Cardiac septum (tissue), 1 donor: ENCODE data around the gene DIO1. TPM values are rescaled to one million over a fixed set of nuclear protein-coding genes. Genes with fewer than 3 reads are reported as not detected.

Source experiments
- DNase-seq: peaks from one replicate; pipeline ENCODE4 v3.0.0-alpha.2; 2020; ENCODE audit warnings: low spot score
- intact Hi-C: fragments of 100-400 bp; cut with DNase I; formaldehyde crosslinking; loops from one replicate; pipeline ENCODE4 v1.14.0; 2022
- total RNA-seq: library from RNA; stranded (reverse); fragmentation: NEBNext Ultra II Directional; extraction: Animal tissue kit (Norgen Biotek cat#: 25700); gene quantifications from one replicate; pipeline ENCODE4 v1.2.1, GENCODE V29; 2021
- donor health status: DM: no; HTN: no; CAD: no.

DIO1 gene
- total RNA-seq, 1 donor from 2014 or later, result not detected

- intact Hi-C loops, result no loop called here
- DNase-seq, result no peak
Observed at GRCh38 chr1:53934170-53934765, 40.3 kb downstream of the DIO1 start.

DNA sequence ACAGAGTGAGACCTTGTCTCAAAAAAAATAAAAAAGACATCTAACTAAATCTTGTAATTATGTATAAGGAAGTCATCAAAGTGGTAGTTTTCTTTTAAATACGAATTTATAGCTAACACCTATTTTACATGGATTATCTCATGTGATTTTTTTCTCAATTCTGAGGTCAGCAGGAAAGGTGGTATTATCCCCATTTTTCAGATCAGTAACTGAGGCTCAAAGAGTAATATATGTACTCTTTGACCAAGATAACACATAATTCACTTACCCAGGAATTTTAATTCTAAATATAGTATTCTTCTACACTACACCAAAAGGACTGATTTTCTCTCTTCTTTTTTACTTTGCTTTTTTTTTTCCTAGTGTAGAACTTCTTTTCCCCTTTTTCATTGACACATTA, 42.4 kb downstream of the DIO1 start:
- DNase-seq, result no peak
- intact Hi-C loops, result no loop called here

DNA sequence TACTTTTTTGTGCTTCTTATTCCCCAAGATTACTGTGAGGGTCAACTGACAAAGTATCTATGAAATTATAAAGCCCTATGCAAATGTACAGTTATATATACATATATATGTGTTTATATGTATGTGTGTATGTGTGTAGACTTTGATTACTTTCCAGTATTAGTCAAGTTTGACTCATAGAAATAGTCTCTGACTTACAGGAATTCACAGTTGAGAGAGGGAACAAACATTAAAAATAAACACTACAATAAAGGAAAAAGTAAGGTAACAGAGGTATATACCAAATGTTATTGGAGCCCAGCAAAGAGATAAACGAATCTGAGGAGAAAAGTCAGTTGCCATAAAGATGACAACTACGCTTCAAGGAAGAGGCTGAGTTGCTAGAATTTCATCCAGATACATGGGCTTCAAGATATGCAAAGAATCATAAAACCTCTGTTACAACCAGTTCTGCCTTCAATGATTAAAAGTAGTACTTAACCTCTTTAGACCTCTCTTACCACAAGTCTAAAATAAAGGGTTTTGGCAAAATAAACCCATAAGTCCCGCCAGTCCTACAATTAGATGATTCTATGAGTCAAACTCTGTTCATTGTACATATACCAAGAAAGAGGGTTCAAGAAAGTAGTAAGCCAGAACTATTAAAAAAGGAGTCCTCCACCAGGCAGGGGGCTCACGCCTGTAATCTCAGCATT, 44.3 kb downstream of the DIO1 start:
- intact Hi-C loops, result no loop called here
- DNase-seq, result no peak

- intact Hi-C loops, result no loop called here
Observed at GRCh38 chr1:53942127-53942957, 48.4 kb downstream of the DIO1 start.

DNA sequence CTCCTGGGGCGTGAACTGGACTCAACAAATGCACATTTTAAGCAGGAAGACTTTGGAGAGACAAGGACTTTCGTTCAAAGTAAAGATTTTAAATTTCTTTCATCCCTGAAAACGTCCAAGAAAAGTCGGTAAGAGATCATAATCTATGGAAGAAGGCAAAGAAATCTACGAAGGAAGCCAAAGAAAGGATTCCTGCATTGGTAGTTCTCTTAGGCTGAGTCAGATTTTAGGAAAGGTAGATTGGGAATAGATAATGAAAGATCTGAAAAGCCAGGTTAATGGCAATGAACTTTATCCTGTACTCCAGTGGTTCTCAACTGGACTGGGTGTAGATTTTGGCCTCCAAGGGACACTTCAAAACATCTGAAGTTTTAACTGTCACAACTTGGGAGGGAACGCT, 49.1 kb downstream of the DIO1 start:
- intact Hi-C loops, result no loop called here
- DNase-seq, result no peak

More at GRCh38 chr1:53942127-53942957, 48.4 kb downstream of the DIO1 start:
- no peak for DNase-seq

DNA sequence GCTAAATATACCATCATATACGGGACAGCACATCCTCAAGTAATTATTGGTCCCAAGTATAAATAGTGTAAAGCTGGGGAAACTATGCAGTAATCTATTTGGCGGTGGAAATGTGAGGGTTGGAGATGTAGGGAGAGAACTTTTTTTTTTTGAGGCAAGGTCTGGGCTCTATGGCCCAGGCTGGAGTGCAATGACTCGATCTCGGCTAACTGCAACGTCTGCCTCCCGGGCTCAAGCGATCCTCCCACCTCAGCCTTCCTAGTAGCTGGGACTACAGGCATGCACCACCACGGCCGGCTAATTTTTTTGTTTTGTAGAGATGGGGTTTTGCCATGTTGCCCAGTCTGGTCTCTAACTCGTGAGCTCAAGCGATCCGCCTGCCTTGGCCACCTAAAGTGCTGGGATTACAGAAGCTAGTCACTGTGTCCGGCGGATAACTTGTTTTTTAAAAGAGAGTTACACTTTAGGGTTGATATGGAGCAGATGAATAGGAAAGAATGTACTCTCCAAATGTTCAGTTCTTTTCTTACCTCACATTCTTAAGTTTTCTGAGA, 49.6 kb downstream of the DIO1 start:
- intact Hi-C loops, result no loop called here
- DNase-seq, result no peak

DNA sequence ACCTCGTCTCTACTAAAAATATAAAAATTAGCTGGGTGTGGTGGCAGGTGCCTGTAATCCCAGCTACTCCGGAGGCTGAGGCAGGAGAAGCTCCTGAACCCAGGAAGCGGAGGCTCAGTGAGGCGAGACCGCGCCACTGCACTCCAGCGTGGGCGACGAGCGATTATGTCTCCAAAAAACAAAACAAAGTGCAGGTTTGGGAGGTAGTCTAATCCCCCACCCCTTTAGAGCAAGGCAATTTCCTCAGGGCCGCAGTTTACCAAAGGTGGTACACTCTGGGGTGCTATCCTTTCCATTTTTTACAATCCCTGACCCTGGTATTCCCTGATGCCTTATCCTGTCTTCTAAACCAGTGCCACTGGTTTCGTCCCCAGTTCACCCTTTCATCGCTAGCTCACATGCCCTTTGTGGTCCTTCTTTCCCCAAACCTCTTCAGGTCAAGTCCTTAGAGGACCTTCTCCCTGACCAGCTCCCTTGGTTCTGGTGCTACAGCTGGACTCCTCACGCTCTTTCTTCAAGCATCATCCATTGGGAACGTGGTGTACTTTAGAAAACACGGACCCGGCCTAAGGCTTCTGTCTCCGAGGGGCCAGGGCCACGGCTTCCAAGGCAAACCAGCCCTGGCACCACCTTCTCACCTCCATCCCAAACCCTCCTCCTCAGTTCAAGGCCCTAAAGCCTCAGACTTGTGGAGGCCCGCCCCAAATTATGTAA, 50.6 kb downstream of the DIO1 start:
- DNase-seq, result no peak
- intact Hi-C loops, result loop anchor here (1.0 to 5.0 kb wide), 2 partner anchors 55 to 108 kb away; partner anchors contain the start of genes TCEANC2, TMEM59 and YIPF1

DNA sequence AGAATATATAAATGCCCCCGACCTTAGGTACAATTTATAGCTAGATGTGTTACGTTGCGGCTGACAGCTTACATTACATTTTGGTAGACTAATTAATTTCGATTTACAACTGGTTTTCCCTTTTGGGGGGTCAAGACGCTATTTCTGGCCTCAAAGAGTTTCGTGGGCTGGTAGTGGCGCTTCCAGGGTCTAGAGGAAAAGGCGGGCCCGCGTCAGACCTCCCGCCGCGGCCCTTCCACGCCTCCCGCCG, 51.1 kb downstream of the DIO1 start:
- no peak for DNase-seq
- intact Hi-C loops, result loop anchor here (1.0 to 5.0 kb wide), 2 partner anchors 56 to 107 kb away; partner anchors contain the start of genes TCEANC2, TMEM59 and YIPF1

DNA sequence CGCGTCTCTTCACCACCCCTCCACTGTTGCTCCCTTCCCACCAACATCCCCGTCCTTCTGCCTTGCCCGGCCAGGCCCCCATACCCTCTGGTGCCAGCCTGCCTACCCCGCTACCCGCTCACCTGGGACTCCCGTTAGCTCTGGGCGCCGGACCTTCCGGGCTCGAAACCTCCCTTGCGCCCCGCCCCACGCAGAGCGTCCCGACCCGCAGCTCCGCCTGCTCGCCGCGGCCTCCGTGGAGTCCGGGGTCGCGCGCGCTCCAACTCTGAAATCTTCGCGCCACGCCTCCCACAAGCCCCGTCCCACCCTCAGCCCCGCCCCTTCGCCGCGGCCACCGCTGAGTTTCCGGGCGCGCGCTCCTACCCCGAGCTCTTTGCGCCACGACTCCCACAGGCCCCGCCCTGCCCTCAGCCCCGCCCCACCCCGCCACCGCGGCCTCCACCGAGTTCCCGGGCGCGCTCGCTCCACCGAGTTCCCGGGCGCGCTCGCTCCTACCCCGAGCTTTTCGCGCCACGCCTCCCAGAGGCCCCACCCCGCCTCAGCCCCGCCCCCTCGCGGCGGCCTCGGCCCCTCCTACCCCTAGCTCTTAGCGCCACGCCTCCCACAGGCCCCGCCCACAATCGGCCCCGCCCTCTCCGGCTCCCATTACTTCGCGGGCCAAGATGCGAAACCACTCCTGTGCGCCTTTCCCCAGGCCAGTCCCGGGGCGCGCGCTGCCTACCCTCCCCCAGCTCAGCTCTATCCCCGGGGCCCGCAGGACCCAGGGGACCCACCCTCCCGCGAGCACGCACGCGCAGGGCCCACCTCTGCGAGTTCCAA, 51.7 kb downstream of the DIO1 start, which contains the start of gene IFT25:
Gene IFT25 (minus strand): TSS at position 267 of the 819 bp plus-strand sequence. CDS start 5,617 bp downstream, outside the sequence.
- DNase-seq, result peak; percentile 99
- intact Hi-C loops, result loop anchor here (1.0 to 5.0 kb wide), 2 partner anchors 56 to 107 kb away; partner anchors contain the start of genes TCEANC2, TMEM59 and YIPF1

DNA sequence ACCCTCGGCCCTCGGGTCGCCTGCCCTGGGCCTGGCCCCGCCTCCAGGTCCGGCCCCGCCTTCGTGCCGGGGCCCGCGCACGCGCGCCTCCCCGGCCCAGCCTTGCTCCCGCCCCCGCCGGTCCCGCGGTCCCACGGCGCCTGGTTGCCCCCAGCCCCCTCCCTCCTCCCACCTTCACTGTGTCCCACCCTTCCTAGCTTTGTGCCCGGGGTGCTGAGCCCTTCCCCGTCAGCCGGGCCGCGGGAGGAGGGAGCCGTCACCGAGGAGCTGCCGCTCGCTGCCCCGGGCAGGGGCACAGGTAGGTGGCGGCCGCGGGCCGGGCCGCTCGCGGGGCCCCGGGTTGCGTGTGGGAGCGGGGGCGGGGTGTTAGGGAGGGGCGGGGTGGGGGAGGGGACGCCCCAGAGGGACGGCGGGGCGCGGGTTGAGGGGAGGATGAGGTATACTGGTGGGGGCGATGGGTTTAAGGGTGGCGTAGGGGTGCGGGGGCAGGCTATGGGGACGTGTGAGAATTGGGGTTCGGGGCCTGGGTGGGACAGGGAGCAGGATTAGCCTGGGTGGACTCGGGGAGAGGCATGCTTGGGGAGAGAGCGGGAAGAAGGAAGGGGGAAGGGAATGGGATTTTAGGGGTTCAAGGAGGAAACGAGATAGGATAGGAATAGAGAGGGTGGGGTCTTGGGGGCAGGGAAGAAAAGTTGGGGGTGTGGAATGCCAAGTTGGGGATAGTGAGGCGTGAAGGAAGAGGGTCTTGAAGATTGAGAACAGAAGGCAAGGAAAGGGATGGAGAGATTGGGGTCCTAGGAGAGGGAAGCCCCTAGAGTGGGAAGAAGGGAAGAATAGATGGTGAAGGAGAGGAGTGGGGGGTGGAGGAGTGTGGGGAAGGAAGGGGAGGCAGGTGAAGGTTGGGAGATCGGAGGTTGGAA, 52.5 kb downstream of the DIO1 start, which contains the start of gene LRRC42:
Gene LRRC42 (plus strand): TSS at position 99 of the 920 bp plus-strand sequence. CDS start 5,650 bp downstream, outside the sequence.
- intact Hi-C loops, result loop anchor here (5.0 kb wide), 1 partner anchor 106 kb away; the partner anchor contains the start of genes TCEANC2 and TMEM59
- DNase-seq, result no peak

GRCh38 chr1:53947172-53947907, 53.4 kb downstream of the DIO1 start:
- intact Hi-C loops, result loop anchor here (5.0 kb wide), 1 partner anchor 105 kb away; the partner anchor contains the start of genes TCEANC2 and TMEM59
- DNase-seq, result no peak

DNA sequence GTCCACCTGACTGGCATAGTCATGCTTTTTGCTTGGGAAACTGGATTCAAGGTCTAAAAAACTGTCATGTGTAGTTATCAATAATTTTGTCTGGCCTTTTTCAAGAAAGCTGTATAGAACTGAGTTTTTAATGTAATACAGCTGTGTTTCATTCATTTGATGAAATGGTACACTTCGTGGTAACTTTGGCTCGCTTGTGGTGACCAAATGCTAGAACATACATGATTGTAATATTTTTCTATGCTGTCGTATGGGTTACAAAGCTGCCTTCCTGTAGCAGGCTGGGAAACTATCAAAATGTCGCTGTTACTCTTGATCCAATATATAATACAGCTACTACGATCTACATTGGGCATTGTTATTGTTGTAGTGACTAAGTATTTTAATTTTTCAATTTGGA, 54.3 kb downstream of the DIO1 start:
- intact Hi-C loops, result loop anchor here (5.0 kb wide), 1 partner anchor 104 kb away; the partner anchor contains the start of genes TCEANC2 and TMEM59
- no peak for DNase-seq

DNA sequence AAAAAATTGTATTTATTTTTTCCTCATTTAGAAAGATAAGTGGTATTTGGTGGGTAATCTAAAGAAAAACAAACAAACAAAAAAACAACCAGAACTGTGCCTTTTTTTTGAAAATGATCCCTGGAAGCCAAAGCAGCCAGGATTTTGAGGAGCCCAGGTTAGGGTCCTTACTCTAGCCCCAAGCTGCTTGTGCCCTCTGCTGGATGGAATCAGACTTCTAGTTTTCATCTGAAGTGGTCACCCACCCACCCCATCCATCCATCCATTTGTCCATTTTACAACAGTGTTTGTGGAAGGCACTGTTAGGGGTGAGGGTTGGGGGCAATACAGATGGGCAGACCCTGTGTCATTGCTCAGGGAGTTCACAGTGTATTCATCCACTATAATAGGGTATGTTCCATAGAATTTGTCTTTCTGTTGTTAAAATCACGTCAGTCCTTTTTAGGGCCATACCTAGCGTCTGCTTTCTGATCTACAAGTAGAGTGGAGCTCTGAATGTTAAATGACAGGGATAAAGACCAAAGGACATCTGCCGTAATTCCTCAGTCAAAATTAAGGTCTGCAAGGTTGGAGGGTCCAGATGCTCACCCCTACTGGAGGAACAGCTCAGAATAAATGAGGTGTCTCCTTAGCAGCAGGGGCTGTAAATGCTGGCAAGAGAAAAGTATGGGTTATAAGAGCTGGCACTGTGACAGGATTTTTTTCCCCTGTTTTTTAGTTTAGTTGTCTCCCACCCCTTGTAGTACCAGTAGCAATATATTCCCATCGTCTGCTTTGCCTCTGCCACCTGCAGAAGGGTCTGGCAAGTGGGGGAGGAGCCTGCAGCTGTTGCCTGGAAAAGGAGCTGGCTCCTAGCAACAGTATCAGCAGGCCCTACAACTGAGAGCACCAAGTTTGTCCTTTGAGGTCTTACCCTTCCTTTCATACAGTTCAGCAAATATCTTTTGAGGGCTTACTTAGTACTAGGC, 55.3 kb downstream of the DIO1 start:
- intact Hi-C loops, result loop anchor here (5.0 kb wide), 1 partner anchor 103 kb away; the partner anchor contains the start of genes TCEANC2 and TMEM59

GRCh38 chr1:53951697-53952096, 57.7 kb downstream of the DIO1 start:
- intact Hi-C loops, result no loop called here
- DNase-seq, result no peak

More for the DNA sequence above, 55.3 kb downstream of the DIO1 start:
- no peak for DNase-seq

GRCh38 chr1:53954128-53954527, 60.1 kb downstream of the DIO1 start:
- intact Hi-C loops, result no loop called here
- DNase-seq, result no peak
